Upper lobe of left lung (tissue), 6 donors: ENCODE results near the gene TNFRSF6B. TPM values are rescaled to one million over a fixed set of nuclear protein-coding genes. Genes with fewer than 3 reads are reported as not detected.
A peak's percentile ranks its signal among the peaks of the same experiment; 100 is the strongest.

Experiments
- ATAC-seq, 2 donors: fragments of 200-7000 bp; cut with Tn5 transposase; one replicate each; pipeline ENCODE4 v1.9.1; 2022; ENCODE audit warnings: mild to moderate bottlenecking in 2 of 2, moderate library complexity in 2 of 2; ENCODE audit not compliant: low FRiP score in 2 of 2
- DNase-seq, 2 donors: peaks; one replicate each; pipeline ENCODE4 v3.0.0-alpha.2; 2019 to 2020
- H3K27ac ChIP-seq, 4 donors: fragments of 200-600 bp; sonication (generic); one replicate each; pipeline ENCODE4 v1.5.1; 2016 to 2019
- H3K27me3 ChIP-seq, 4 donors: fragments of 200-600 bp; sonication (generic); one replicate each; pipeline ENCODE4 v1.5.1; 2017 to 2019
- H3K36me3 ChIP-seq, 4 donors: fragments of 200-600 bp; sonication (generic); one replicate each; pipeline ENCODE4 v1.5.1; 2016 to 2019
- H3K4me1 ChIP-seq, 4 donors: fragments of 200-600 bp; sonication (generic); one replicate each; pipeline ENCODE4 v1.5.1; 2018 to 2019
- H3K4me3 ChIP-seq, 4 donors: fragments of 200-600 bp; sonication (generic); one replicate each; pipeline ENCODE4 v1.5.1; 2017 to 2019; ENCODE audit warnings: mild to moderate bottlenecking in 2 of 4, moderate library complexity in 1 of 4
- H3K9me3 ChIP-seq, 4 donors: fragments of 200-600 bp; sonication (generic); one replicate each; pipeline ENCODE4 v1.5.1; 2018 to 2019
- CTCF ChIP-seq, 6 experiments: fragments of 450-650 bp in 4 of 6; fragments of 200-600 bp in 2 of 6; sonication (generic) in 2 of 6; IDR thresholded peaks; one replicate each; pipeline ENCODE4 v1.5.1; 2016 to 2019; ENCODE audit warnings: antibody characterized with exemption in 6 of 6
- EP300 ChIP-seq, 4 donors: sonication (generic); formaldehyde crosslinking; IDR thresholded peaks; one replicate each; pipeline ENCODE4 v1.5.1; 2017; ENCODE audit warnings: antibody characterized with exemption in 4 of 4, control low read depth in 2 of 4
- POLR2A ChIP-seq, 4 donors: fragments of 450-650 bp; IDR thresholded peaks; one replicate each; pipeline ENCODE4 v1.5.1; 2016 to 2017; ENCODE audit warnings: antibody characterized with exemption in 4 of 4, mild to moderate bottlenecking in 2 of 4
- POLR2AphosphoS5 ChIP-seq, 2 donors: sonication (generic); formaldehyde crosslinking; IDR thresholded peaks; one replicate each; pipeline ENCODE4 v1.5.1; 2017; ENCODE audit warnings: antibody characterized with exemption in 2 of 2
- WGBS, 2 donors: methylation state at CpG; one replicate each; pipeline ENCODE4 v1.1.5; 2017 to 2018; 5-methylcytosine and 5-hydroxymethylcytosine counted together
- total RNA-seq, 6 donors: library from RNA; depleted of rRNA in 4 of 6; stranded (reverse); fragments of >200 nt in 4 of 6; gene quantifications; one replicate each; pipeline versions ENCODE4 v1.1.0 to v1.2.1, GENCODE V29; 2016 to 2021
- donor health status: DM: no; HTN: no; CAD: no; lungs with moderate emphysema.
- donor health status: DM: no; HTN: yes; CAD: no; lungs with severe emphysema.

TNFRSF6B gene
- total RNA-seq, 6 donors from 2014 or later: 13.8 to 34.8 (median 16.9) TPM

- peaks cover 0 to 41% (median 35%) of the 10 kb centered on the region in 4 donors for H3K36me3 ChIP-seq
- no peaks in the 10 kb centered on the region for H3K27me3 ChIP-seq
- 93 to 98% methylated on average over 16 to 19 of the region's 25 CpGs for WGBS, 2 donors
- no peak overlapping the region for H3K27ac ChIP-seq
- no peak overlapping the region for H3K4me3 ChIP-seq
- TF ChIP-seq POLR2AphosphoS5 (IDR thresholded peaks at IDR 0.05) (no peak), POLR2A (IDR thresholded peaks at IDR 0.05) (no peak)
- DNase-seq: no peak
- H3K4me1 ChIP-seq: peaks cover 22 to 46% (median 22%) of the 10 kb centered on the region in 4 donors
- H3K9me3 ChIP-seq: no peaks in the 10 kb centered on the region
- no peak for ATAC-seq
Observed at GRCh38 chr20:63734111-63734945, 37.9 kb downstream of the TNFRSF6B start.

- Histone ChIP-seq H3K27me3 (no peaks in the 10 kb centered on the region), H3K27ac (peak overlapping the region in 1 of 4 donors; percentile 23), H3K9me3 (no peaks in the 10 kb centered on the region), H3K4me1 (peaks cover 20 to 43% (median 22%) of the 10 kb centered on the region in 4 donors), H3K36me3 (peaks cover 0 to 38% (median 34%) of the 10 kb centered on the region in 4 donors), H3K4me3 (no peak overlapping the region)
- no peak for TF ChIP-seq CTCF (IDR thresholded peaks at IDR 0.05)
- TF ChIP-seq POLR2A (IDR thresholded peaks at IDR 0.05): no peak
- TF ChIP-seq EP300 (IDR thresholded peaks at IDR 0.05): no peak
- no peak for TF ChIP-seq POLR2AphosphoS5 (IDR thresholded peaks at IDR 0.05)
- 90 to 91% methylated on average over 13 to 45 of the region's 48 CpGs for WGBS, 2 donors
- DNase-seq (peak in 1 of 2 donors; percentile 81), ATAC-seq (no peak)
Observed at GRCh38 chr20:63734946-63735858, 38.8 kb downstream of the TNFRSF6B start.

- TF ChIP-seq EP300 (IDR thresholded peaks at IDR 0.05) (no peak), POLR2AphosphoS5 (IDR thresholded peaks at IDR 0.05) (no peak), CTCF (IDR thresholded peaks at IDR 0.05) (no peak), POLR2A (IDR thresholded peaks at IDR 0.05) (no peak)
- ATAC-seq (no peak), DNase-seq (peak in 1 of 2 donors; percentile 84)
- peak within 1 kb of the TSS; percentile 18 to 87 (median 64) for H3K27ac ChIP-seq
- no peaks in the 10 kb centered on the region for H3K9me3 ChIP-seq
- H3K36me3 ChIP-seq: peaks cover 0 to 34% (median 32%) of the 10 kb centered on the region in 4 donors
- H3K27me3 ChIP-seq: no peaks in the 10 kb centered on the region
- H3K4me1 ChIP-seq: peaks cover 29 to 47% (median 31%) of the 10 kb centered on the region in 4 donors
- H3K4me3 ChIP-seq: peak within 1 kb of the TSS in 3 of 4 donors; percentile 36 to 70 (median 59)
- WGBS, 2 donors: 78 to 85% methylated on average over 6 to 31 of the region's 31 CpGs
Observed at GRCh38 chr20:63735859-63736718, 39.6 kb downstream of the TNFRSF6B start, which contains the start of gene LIME1. Gene LIME1 (plus strand): TSS chr20:63736664. CDS start chr20:63737550, 886 bp downstream.

GRCh38 chr20:63736893-63737694 is 40.6 kb downstream of the TNFRSF6B start:
- Histone ChIP-seq H3K27me3 (no peaks in the 10 kb centered on the region), H3K4me1 (peaks cover 38 to 57% (median 41%) of the 10 kb centered on the region in 4 donors), H3K9me3 (no peaks in the 10 kb centered on the region), H3K36me3 (peaks cover 0 to 40% (median 36%) of the 10 kb centered on the region in 4 donors), H3K27ac (peak overlapping the region; percentile 18 to 87 (median 64)), H3K4me3 (peak overlapping the region in 3 of 4 donors; percentile 36 to 70 (median 59))
- DNase-seq (peak in 1 of 2 donors; percentile 80), ATAC-seq (no peak)
- TF ChIP-seq POLR2AphosphoS5 (IDR thresholded peaks at IDR 0.05): no peak
- TF ChIP-seq CTCF (IDR thresholded peaks at IDR 0.05): no peak
- TF ChIP-seq EP300 (IDR thresholded peaks at IDR 0.05): no peak
- TF ChIP-seq POLR2A (IDR thresholded peaks at IDR 0.05): no peak
- 40 to 42% methylated on average over 3 to 18 of the region's 30 CpGs for WGBS, 2 donors
